Left ventricle myocardium inferior (tissue), 1 donor: Measurements from ENCODE around the gene KLHL36. TPM values are rescaled to one million over a fixed set of nuclear protein-coding genes. Genes with fewer than 3 reads are reported as not detected.

Experiments
- DNase-seq: peaks from one replicate; pipeline ENCODE4 v3.0.0-alpha.2; 2020
- H3K27ac ChIP-seq: fragments of 200-600 bp; replicated peaks from 2 replicates; pipeline ENCODE4 v1.8.0; 2021
- H3K27me3 ChIP-seq: fragments of 200-600 bp; 2 replicates; pipeline ENCODE4 v1.8.0; 2021; ENCODE audit warnings: low read depth
- H3K36me3 ChIP-seq: fragments of 200-600 bp; 2 replicates; pipeline ENCODE4 v1.8.0; 2021
- H3K4me1 ChIP-seq: fragments of 200-600 bp; 2 replicates; pipeline ENCODE4 v1.8.0; 2021
- H3K4me3 ChIP-seq: fragments of 200-600 bp; 2 replicates; pipeline ENCODE4 v1.8.0; 2021; ENCODE audit warnings: mild to moderate bottlenecking, moderate library complexity
- H3K9me3 ChIP-seq: fragments of 200-600 bp; replicated peaks from 2 replicates; pipeline ENCODE4 v1.8.0; 2021
- CTCF ChIP-seq: fragments of 200-600 bp; IDR thresholded peaks from 2 replicates; pipeline ENCODE4 v1.8.0; 2021; ENCODE audit warnings: antibody characterized with exemption, mild to moderate bottlenecking, borderline replicate concordance
- intact Hi-C: fragments of 100-400 bp; cut with micrococcal nuclease; formaldehyde crosslinking; loops from one replicate; pipeline ENCODE4 v1.11.0; 2022
- total RNA-seq: library from RNA; stranded (reverse); fragmentation: NEBNext Ultra II Directional; extraction: Animal tissue kit (Norgen Biotek cat#: 25700); gene quantifications from one replicate; pipeline ENCODE4 v1.2.1, GENCODE V29; 2021
- donor health status: DM: no; HTN: yes; CAD: no; lungs with severe emphysema.

KLHL36 gene
- total RNA-seq, 1 donor from 2014 or later, result 84.4 TPM

- intact Hi-C loops, result no loop called here
- H3K36me3 ChIP-seq, result no peaks in the 10 kb centered on the region
- peaks cover 13% of the 10 kb centered on the region for H3K27me3 ChIP-seq
- DNase-seq, result no peak
- H3K4me1 ChIP-seq, result peaks cover 37% of the 10 kb centered on the region
- H3K4me3 ChIP-seq, result no peak overlapping the region
- H3K9me3 ChIP-seq, result no peaks in the 10 kb centered on the region
- no peak overlapping the region for H3K27ac ChIP-seq
- TF ChIP-seq CTCF, result no peak
Measured at GRCh38 chr16:84613408-84614072, 34.8 kb upstream of the KLHL36 start.

DNA sequence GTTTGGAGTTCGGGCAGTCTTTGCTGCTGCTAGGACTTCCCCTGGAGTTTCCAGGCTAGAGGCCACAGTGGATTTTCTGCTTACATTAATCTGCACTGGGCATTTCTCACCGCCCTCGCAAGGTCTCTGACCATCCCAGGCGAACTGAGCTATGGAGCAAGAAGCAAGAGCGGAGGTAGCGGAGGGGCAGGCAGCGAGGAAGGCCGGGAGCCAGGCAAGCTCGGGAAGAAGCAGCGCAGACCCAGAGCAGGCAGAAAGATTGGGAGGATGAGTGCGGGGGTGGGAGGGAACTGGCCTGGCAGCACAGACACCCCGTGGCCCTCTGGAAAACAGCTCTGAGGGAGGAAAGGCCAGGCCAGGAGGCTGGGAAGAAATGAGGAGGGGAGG lies 34.2 kb upstream of the KLHL36 start:
- H3K27ac ChIP-seq, result no peak overlapping the region
- no peak for TF ChIP-seq CTCF
- H3K4me3 ChIP-seq, result no peak overlapping the region

GRCh38 chr16:84614623-84614967 lies 33.7 kb upstream of the KLHL36 start:
- no peak overlapping the region for H3K4me3 ChIP-seq

More for the DNA sequence above, 34.2 kb upstream of the KLHL36 start:
- DNase-seq, result no peak
- Histone ChIP-seq H3K9me3 (no peaks in the 10 kb centered on the region), H3K4me1 (peaks cover 42% of the 10 kb centered on the region), H3K27me3 (peaks cover 13% of the 10 kb centered on the region), H3K36me3 (no peaks in the 10 kb centered on the region)
- intact Hi-C loops, result no loop called here

DNA sequence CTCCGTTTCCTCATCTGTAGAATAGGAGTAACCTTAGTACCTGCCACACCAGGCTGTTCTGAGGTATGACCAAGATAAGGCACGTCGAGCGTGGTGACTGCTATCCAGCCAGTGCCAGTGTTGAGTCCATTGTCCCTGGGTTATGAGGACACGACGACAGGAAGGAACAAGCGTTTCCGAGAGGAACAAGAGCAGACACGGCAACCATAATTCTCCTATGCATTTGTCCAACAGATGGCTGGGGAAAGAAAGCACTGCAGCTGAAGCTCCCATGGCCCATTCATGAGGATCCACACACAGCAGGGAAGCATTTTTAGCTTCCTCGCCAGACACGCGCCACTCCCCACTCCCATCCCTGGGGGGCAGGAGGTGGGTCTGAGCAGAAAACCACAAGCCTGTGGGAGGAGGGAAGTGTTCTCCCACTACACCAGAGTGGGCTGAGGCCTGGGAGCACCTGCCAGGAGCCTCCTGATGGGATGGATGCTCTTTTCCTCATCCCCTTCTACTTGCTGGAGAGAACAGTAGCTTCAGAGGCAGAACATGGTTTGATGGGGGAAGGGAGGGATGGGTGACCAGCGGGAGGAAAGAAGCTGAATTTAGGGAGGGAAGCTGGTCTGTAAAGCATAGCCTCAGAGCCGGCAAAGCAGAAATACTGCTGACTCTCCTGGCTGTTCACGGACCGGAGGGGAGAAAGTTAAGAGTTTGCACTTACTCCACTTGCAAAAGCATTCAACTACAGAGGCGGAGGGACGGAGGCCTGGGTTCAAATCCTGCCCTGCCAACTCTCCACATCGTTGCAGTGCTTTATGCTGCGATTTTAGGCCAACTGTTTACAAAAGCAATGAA lies 33.1 kb upstream of the KLHL36 start:
- H3K4me1 ChIP-seq, result peaks cover 42% of the 10 kb centered on the region
- peak overlapping the region; percentile 12 for H3K4me3 ChIP-seq
- no peak overlapping the region for H3K27ac ChIP-seq
- no peak for DNase-seq
- H3K9me3 ChIP-seq, result no peaks in the 10 kb centered on the region
- intact Hi-C loops, result no loop called here
- H3K36me3 ChIP-seq, result no peaks in the 10 kb centered on the region
- peaks cover 13% of the 10 kb centered on the region for H3K27me3 ChIP-seq
- no peak for TF ChIP-seq CTCF

More at GRCh38 chr16:84614623-84614967, 33.7 kb upstream of the KLHL36 start:
- no peak for DNase-seq
- H3K36me3 ChIP-seq, result no peaks in the 10 kb centered on the region
- peaks cover 13% of the 10 kb centered on the region for H3K27me3 ChIP-seq
- peaks cover 42% of the 10 kb centered on the region for H3K4me1 ChIP-seq
- no peak overlapping the region for H3K27ac ChIP-seq
- H3K9me3 ChIP-seq, result no peaks in the 10 kb centered on the region
- intact Hi-C loops, result no loop called here
- no peak for TF ChIP-seq CTCF

DNA sequence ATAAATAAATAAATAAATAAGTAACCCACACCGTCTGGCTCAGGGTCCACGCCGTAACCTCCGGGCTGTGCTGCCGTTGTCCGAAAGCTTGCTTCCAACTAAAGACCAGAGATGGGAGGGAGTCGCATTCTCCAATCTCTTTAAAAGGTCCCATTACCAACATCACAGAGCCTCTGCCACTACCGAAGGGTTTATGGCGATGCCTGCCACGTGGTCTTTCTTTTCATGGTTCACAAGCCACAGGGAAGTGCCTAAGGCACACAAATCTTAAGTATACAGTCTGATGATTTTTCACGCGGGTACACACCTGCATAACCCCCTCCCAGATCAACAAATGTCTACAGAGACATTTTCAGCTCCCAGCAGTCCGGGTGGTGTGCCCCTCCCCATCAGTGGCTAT lies 31.8 kb upstream of the KLHL36 start:
- no peak for TF ChIP-seq CTCF
- no peaks in the 10 kb centered on the region for H3K36me3 ChIP-seq
- DNase-seq, result no peak
- no peak overlapping the region for H3K27ac ChIP-seq
- intact Hi-C loops, result no loop called here
- H3K9me3 ChIP-seq, result no peaks in the 10 kb centered on the region
- peak overlapping the region; percentile 86 for H3K4me3 ChIP-seq
- peaks cover 35% of the 10 kb centered on the region for H3K4me1 ChIP-seq
- peaks cover 13% of the 10 kb centered on the region for H3K27me3 ChIP-seq
